Measurements from ENCODE around the gene CACNA1C. TPM values are rescaled to one million over a fixed set of nuclear protein-coding genes. Genes with fewer than 3 reads are reported as not detected.

The CACNA1C gene
- total RNA-seq, 4 donors from 2014 or later, result 5.2 to 12.9 (median 6.3) TPM

DNA sequence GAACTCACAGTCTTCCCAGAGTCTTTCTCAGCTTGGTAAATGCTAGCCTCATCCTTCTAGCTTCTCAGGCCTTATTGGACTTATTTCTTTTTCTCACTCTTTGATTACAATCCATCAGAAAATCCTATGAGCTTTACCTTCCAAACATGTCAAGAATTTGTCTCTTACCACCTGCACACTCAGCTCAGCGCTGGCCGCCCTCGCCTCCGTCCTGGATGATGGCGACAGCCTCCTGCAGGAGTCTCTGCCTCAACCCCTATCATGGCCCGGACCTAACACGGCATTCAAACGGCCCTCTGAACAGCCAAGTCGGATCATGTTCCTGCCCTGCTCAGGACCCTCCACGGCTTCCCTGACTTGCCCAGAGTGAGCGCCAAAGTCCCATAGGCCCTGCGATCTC is 408.9 kb downstream of the CACNA1C start:
- H3K4me3 ChIP-seq, result no peak overlapping the region
- WGBS, 2 donors, result 86 to 92% methylated on average over 12 of the region's 12 CpGs
- no peak for DNase-seq (ENCODE audit: low spot score in 2 of 2)
- no peaks in the 10 kb centered on the region for H3K4me1 ChIP-seq
- no peak for TF ChIP-seq EP300 (IDR thresholded peaks at IDR 0.05)
- TF ChIP-seq, protein P1, sequence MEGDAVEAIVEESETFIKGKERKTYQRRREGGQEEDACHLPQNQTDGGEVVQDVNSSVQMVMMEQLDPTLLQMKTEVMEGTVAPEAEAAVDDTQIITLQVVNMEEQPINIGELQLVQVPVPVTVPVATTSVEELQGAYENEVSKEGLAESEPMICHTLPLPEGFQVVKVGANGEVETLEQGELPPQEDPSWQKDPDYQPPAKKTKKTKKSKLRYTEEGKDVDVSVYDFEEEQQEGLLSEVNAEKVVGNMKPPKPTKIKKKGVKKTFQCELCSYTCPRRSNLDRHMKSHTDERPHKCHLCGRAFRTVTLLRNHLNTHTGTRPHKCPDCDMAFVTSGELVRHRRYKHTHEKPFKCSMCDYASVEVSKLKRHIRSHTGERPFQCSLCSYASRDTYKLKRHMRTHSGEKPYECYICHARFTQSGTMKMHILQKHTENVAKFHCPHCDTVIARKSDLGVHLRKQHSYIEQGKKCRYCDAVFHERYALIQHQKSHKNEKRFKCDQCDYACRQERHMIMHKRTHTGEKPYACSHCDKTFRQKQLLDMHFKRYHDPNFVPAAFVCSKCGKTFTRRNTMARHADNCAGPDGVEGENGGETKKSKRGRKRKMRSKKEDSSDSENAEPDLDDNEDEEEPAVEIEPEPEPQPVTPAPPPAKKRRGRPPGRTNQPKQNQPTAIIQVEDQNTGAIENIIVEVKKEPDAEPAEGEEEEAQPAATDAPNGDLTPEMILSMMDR (IDR thresholded peaks at IDR 0.05), result no peak
- TF ChIP-seq POLR2A (IDR thresholded peaks at IDR 0.05), result no peak
- H3K27me3 ChIP-seq, result no peaks in the 10 kb centered on the region
- H3K27ac ChIP-seq, result no peak overlapping the region
- peaks cover 0 to 5% (median 0%) of the 10 kb centered on the region in 3 donors for H3K36me3 ChIP-seq
- H3K9me3 ChIP-seq, result no peaks in the 10 kb centered on the region

DNA sequence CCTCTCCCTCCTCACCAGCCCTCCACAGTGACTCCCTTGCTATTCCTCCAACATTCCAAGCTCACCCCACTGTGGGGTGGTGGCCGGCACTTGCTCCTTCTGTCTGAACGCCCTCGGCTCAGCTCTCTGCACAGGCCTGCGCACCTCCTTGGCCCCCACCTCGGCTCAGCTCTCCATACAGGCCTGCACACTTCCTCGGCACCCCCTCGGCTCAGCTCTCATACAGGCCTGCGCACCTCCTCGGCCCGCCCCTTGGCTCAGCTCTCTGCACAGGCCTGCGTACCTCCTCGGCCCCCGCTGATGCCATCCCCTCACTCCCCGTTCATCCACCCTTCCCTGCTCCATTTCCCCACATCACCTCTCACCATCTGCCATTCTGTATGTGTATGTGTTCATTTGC is 409.3 kb downstream of the CACNA1C start:
- no peak for DNase-seq (ENCODE audit: low spot score in 2 of 2)
- Histone ChIP-seq H3K27me3 (no peaks in the 10 kb centered on the region), H3K9me3 (no peaks in the 10 kb centered on the region), H3K36me3 (peaks cover 0 to 5% (median 0%) of the 10 kb centered on the region in 3 donors), H3K4me1 (no peaks in the 10 kb centered on the region), H3K27ac (no peak overlapping the region), H3K4me3 (no peak overlapping the region)
- TF ChIP-seq POLR2A (IDR thresholded peaks at IDR 0.05), result no peak
- TF ChIP-seq EP300 (IDR thresholded peaks at IDR 0.05), result no peak
- TF ChIP-seq, protein P1 (IDR thresholded peaks at IDR 0.05), result no peak
- 87 to 94% methylated on average over 14 of the region's 14 CpGs for WGBS, 2 donors

DNA sequence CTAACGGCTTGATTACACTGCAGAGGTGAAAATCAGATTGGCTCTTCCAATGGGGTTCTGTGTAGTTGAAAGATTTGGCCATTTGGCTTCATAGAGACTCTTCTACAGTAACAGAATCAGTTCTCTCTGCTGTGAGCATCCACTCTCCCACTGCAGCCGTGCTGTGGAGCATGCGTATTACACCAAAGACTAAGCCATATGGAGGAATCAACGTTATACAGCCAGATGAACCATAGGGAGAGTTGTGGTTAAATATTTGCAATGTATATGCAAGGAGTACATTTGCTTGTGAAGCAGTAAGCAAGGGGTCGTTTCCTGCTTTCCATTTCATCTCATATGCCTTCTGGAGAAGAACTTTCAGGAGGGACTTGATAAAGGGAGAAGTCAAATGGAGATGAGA is 410.9 kb downstream of the CACNA1C start:
- Histone ChIP-seq H3K4me1 (no peaks in the 10 kb centered on the region), H3K9me3 (no peaks in the 10 kb centered on the region), H3K4me3 (no peak overlapping the region), H3K36me3 (peaks cover 0 to 5% (median 0%) of the 10 kb centered on the region in 3 donors), H3K27me3 (no peaks in the 10 kb centered on the region), H3K27ac (no peak overlapping the region)
- DNase-seq (ENCODE audit: low spot score in 2 of 2), result no peak
- WGBS, 2 donors, result 65 to 81% methylated on average over 5 of the region's 5 CpGs
- no peak for TF ChIP-seq EP300 (IDR thresholded peaks at IDR 0.05)
- no peak for TF ChIP-seq POLR2A (IDR thresholded peaks at IDR 0.05)
- TF ChIP-seq, protein P1 (IDR thresholded peaks at IDR 0.05), result no peak

DNA sequence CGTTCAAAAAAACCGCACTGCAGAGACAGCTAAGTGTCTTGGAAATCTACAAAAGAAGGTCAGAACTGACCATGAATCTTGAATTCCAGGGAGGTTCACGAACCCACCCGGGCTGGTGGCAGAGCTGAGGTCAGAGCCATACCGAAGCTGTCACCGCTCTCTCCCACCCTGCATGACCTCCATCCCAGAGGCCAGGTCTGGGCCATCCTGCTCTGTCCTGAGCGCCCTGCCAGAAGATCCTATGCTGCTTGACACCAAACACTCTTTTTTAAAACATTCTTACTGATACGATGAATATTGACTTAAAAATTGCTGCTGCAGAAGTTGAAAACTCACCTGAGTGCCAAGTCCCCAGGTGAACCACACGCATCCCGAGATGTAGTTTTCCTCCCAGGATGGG is 412.9 kb downstream of the CACNA1C start:
- no peak for DNase-seq (ENCODE audit: low spot score in 2 of 2)
- TF ChIP-seq POLR2A (IDR thresholded peaks at IDR 0.05) (no peak), EP300 (IDR thresholded peaks at IDR 0.05) (no peak)
- TF ChIP-seq, protein P1 (IDR thresholded peaks at IDR 0.05), result no peak
- H3K36me3 ChIP-seq, result peaks cover 0 to 5% (median 0%) of the 10 kb centered on the region in 3 donors

DNA sequence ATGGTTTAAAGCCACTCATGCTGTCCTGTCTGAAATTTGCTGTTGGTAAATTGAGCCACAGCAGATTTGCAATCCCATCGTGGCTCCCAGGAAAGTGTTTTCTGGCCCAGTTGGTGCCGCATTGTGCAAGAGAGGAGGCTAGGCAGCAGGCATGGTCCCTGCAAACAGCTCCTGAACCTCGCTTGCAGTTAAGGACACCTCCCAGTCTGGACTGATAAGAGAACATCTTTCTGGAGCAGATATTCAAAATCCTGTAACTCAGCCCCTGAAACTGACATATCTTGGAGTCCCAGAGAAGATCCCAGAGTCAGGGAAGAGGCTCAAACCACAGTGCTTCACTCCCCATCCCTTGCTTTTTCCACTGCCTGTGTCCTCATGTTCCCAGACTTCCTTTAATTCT is 413.4 kb downstream of the CACNA1C start:
- no peaks in the 10 kb centered on the region for H3K27me3 ChIP-seq
- WGBS, 2 donors, result 76 to 90% methylated on average over 2 to 3 of the region's 3 CpGs
- no peaks in the 10 kb centered on the region for H3K4me1 ChIP-seq
- TF ChIP-seq POLR2A (IDR thresholded peaks at IDR 0.05), result no peak
- no peak for TF ChIP-seq EP300 (IDR thresholded peaks at IDR 0.05)
- TF ChIP-seq, protein P1 (IDR thresholded peaks at IDR 0.05), result no peak
- H3K9me3 ChIP-seq, result no peaks in the 10 kb centered on the region
- no peak overlapping the region for H3K4me3 ChIP-seq
- no peak overlapping the region for H3K27ac ChIP-seq
- peaks cover 0 to 5% (median 0%) of the 10 kb centered on the region in 3 donors for H3K36me3 ChIP-seq
- no peak for DNase-seq (ENCODE audit: low spot score in 2 of 2)

More for the DNA sequence above, 412.9 kb downstream of the CACNA1C start:
- H3K4me1 ChIP-seq, result no peaks in the 10 kb centered on the region
- no peak overlapping the region for H3K27ac ChIP-seq
- H3K27me3 ChIP-seq, result no peaks in the 10 kb centered on the region
- 63 to 66% methylated on average over 10 of the region's 10 CpGs for WGBS, 2 donors
- H3K9me3 ChIP-seq, result no peaks in the 10 kb centered on the region
- H3K4me3 ChIP-seq, result no peak overlapping the region

Measured in tibial nerve (tissue), 4 donors.